Kidney (tissue), 14 donors: ENCODE measurements around the gene AKNAD1. TPM values are rescaled to one million over a fixed set of nuclear protein-coding genes. Genes with fewer than 3 reads are reported as not detected.

Experiments
- DNase-seq, 5 donors: peaks; one replicate each; pipeline ENCODE4 v3.0.0-alpha.2; 2013 to 2020
- FAIRE-seq: peaks from 2 replicates; lab custom pipeline; 2012; peaks lifted over from hg19 to GRCh38; lab: Jason Lieb, UNC
- H3K27ac ChIP-seq, 2 donors: one replicate each; pipeline ENCODE4 v1.7.0; 2013; ENCODE audit warnings: low read depth in 2 of 2, low read length in 2 of 2, inconsistent platforms in 1 of 2
- H3K27me3 ChIP-seq: one replicate; pipeline ENCODE4 v1.7.1; 2013; ENCODE audit warnings: low read length, inconsistent platforms; ENCODE audit not compliant: control insufficient read depth, insufficient read depth
- H3K36me3 ChIP-seq, 3 donors: one replicate each; pipeline versions ENCODE4 v1.7.0 to v1.7.1; 2013; ENCODE audit warnings: low read length in 3 of 3, control low read depth in 1 of 3, inconsistent platforms in 1 of 3; ENCODE audit not compliant: insufficient read depth in 3 of 3, control insufficient read depth in 2 of 3
- H3K4me1 ChIP-seq, 3 donors: one replicate each; pipeline versions ENCODE4 v1.7.0 to v1.7.1; 2013; ENCODE audit warnings: low read length in 3 of 3, inconsistent platforms in 1 of 3, low read depth in 1 of 3; ENCODE audit not compliant: control insufficient read depth in 2 of 3, insufficient read depth in 2 of 3
- H3K4me3 ChIP-seq, 3 donors: one replicate each; pipeline versions ENCODE4 v1.7.0 to v1.8.1; 2013; ENCODE audit warnings: low read length in 3 of 3, control low read depth in 1 of 3, inconsistent platforms in 1 of 3
- H3K9ac ChIP-seq, 3 donors: one replicate each; pipeline versions ENCODE4 v1.7.0 to v1.7.1; 2013; ENCODE audit warnings: low read length in 3 of 3, control low read depth in 1 of 3, inconsistent platforms in 1 of 3
- H3K9me3 ChIP-seq, 3 donors: one replicate each; pipeline versions ENCODE4 v1.7.0 to v1.7.1; 2013; ENCODE audit warnings: low read length in 3 of 3, control low read depth in 1 of 3, inconsistent platforms in 1 of 3; ENCODE audit not compliant: control insufficient read depth in 2 of 3, insufficient read depth in 1 of 3
- intact Hi-C: fragments of 100-400 bp; cut with DNase I; formaldehyde crosslinking; loops from one replicate; pipeline ENCODE4 v1.11.1; 2022
- polyA plus RNA-seq: library from polyadenylated mRNA; stranded (reverse); fragments of 350-450 nt; fragmentation: Illumina TruSeq; extraction: RNeasy Lipid Tissue Mini Kit (QIAGEN cat#74804); gene quantifications from one replicate; pipeline ENCODE4 v1.2.3, GENCODE V29; 2014; ENCODE audit warnings: low read depth, low replicate concordance; ENCODE audit not compliant: insufficient read depth
- total RNA-seq: library from RNA; stranded (reverse); fragmentation: NEBNext Ultra II Directional; extraction: Animal tissue kit (Norgen Biotek cat#: 25700); gene quantifications from one replicate; pipeline ENCODE4 v1.2.1, GENCODE V29; 2021
- TF ChIP-seq, protein P1 (sequence below): IDR thresholded peaks from 3 replicates; pipeline ENCODE4 v1.5.1; 2012; ENCODE audit warnings: mild to moderate bottlenecking, moderate library complexity, borderline replicate concordance; ENCODE audit not compliant: insufficient read depth; ENCODE audit errors: extremely low read depth
- donor health status: control.
- donor health status: control.
- donor health status: control.
- donor health status: control.
- donor health status: control.
- donor health status: DM: yes; HTN: yes; CAD: no.
- donor health status: Normal renal cell carcinoma (clear cell type).

Gene AKNAD1
- total and polyA plus RNA-seq, 2 donors from 2014 or later, result not detected

DNA sequence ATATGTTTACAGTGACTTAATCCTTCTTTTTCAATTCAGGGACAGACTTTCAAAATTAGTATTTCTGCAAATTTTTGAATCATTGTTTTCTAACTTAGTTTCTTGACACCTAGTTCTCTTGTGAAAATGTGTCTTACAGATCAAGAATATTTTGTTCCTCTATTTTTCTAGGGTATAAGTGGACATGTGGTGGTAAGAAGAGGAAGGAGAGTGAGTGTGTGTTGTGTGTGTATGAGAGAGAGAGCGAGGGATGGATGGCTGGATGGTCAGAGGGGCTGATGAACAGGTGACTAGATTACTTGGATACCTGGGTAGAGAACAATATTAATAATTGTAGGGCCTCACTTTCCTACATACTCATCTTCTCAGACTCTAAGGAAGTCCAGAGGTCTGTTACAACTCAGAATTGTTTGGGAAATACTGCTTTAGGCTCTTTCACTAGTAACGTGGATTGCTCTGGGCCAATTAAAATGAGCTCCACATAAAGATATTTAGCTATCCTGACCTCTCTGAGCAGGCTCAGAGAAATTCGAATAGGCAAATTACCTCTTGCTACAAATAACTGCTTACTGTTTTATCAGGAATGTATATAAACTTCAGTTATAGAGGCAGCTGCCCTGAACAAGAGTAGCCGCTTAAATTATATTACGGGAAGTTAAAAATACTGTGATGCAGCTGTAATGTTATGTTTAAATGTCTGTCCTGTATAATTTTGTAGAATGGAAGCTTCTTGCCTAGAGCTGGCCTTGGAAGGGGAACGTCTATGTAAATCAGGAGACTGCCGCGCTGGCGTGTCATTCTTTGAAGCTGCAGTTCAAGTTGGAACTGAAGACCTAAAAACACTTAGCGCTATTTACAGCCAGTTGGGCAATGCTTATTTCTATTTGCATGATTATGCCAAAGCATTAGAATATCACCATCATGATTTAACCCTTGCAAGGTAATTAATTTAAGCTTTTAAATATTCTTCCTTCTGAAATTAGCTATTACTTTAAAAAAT is 39.6 kb upstream of the AKNAD1 start:
- FAIRE-seq, result no peak
- H3K36me3 ChIP-seq, result no peaks in the 10 kb centered on the region
- intact Hi-C loops, result no loop called here
- TF ChIP-seq, protein P1, sequence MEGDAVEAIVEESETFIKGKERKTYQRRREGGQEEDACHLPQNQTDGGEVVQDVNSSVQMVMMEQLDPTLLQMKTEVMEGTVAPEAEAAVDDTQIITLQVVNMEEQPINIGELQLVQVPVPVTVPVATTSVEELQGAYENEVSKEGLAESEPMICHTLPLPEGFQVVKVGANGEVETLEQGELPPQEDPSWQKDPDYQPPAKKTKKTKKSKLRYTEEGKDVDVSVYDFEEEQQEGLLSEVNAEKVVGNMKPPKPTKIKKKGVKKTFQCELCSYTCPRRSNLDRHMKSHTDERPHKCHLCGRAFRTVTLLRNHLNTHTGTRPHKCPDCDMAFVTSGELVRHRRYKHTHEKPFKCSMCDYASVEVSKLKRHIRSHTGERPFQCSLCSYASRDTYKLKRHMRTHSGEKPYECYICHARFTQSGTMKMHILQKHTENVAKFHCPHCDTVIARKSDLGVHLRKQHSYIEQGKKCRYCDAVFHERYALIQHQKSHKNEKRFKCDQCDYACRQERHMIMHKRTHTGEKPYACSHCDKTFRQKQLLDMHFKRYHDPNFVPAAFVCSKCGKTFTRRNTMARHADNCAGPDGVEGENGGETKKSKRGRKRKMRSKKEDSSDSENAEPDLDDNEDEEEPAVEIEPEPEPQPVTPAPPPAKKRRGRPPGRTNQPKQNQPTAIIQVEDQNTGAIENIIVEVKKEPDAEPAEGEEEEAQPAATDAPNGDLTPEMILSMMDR, result no peak
- no peaks in the 10 kb centered on the region for H3K27me3 ChIP-seq
- H3K9ac ChIP-seq, result no peak overlapping the region
- no peaks in the 10 kb centered on the region for H3K9me3 ChIP-seq
- H3K4me1 ChIP-seq, result no peaks in the 10 kb centered on the region
- DNase-seq, result peak in 1 of 5 donors; percentile 9
- H3K27ac ChIP-seq, result no peak overlapping the region
- H3K4me3 ChIP-seq, result no peak overlapping the region

DNA sequence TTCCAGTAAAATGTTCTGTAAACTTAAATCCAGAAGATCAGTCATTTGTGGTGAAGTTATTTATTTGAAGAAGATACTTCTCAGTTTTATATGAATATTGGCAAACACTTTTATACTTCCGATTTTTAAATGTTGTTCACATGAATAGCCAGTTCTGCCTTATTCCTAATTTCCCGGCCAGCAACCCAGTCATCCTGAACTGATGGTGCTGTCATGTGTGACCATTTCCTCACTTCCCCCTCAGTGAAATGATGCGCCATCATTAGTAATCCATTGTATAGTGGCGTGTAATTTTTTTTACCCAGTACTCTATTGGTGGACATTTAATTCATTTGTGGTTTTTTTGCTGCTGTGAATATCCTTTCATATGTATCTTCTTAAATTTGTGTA is 36.2 kb upstream of the AKNAD1 start:
- Histone ChIP-seq H3K9me3 (no peaks in the 10 kb centered on the region), H3K36me3 (no peaks in the 10 kb centered on the region), H3K27ac (no peak overlapping the region), H3K4me3 (no peak overlapping the region), H3K4me1 (no peaks in the 10 kb centered on the region), H3K27me3 (no peaks in the 10 kb centered on the region), H3K9ac (no peak overlapping the region)
- intact Hi-C loops, result no loop called here
- TF ChIP-seq, protein P1, result no peak
- DNase-seq (peak in 1 of 5 donors; percentile 28), FAIRE-seq (no peak)

DNA sequence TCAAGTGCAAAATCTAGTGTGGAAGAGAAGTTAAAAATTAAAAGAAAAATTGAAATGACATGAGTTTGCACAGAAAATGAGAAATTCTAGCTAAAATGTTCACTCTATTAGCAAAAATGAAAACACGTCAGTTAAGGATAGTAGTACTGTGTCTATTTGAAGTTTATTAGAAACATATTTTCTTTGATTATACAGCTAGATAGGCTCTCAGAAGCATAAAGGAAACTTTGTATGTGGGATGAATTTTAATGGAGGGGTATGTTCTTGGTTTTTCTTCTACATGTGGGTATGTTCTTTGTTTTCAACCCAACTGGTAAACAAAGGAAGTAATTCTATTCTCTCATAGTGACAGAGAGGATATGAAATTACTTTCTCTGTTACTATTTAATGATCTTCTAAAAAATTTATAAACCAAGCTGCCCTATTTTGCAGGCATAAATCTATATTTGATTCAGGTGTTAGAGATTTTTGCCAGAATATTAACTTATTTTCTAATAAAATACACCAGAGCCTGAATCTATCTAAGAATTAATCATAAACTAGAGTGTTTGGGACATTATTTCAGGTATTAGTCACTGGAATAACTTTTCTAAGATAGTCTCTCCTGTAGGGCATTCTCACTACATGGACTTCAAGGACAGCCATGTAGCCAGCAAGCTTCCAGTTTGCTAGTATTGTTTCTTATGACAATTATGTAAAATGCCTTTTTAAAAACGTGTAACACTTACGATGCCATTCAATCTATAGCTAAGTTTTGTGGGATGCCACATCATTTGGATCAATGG is 35.7 kb upstream of the AKNAD1 start:
- DNase-seq (no peak), FAIRE-seq (no peak)
- no peaks in the 10 kb centered on the region for H3K36me3 ChIP-seq
- H3K4me1 ChIP-seq, result no peaks in the 10 kb centered on the region
- TF ChIP-seq, protein P1, result no peak
- no peaks in the 10 kb centered on the region for H3K9me3 ChIP-seq
- H3K4me3 ChIP-seq, result no peak overlapping the region
- H3K9ac ChIP-seq, result no peak overlapping the region
- H3K27me3 ChIP-seq, result no peaks in the 10 kb centered on the region
- no peak overlapping the region for H3K27ac ChIP-seq
- intact Hi-C loops, result no loop called here
